Adrenal gland (tissue), 12 donors: Measurements from ENCODE around the gene PELI2. TPM values are rescaled to one million over a fixed set of nuclear protein-coding genes. Genes with fewer than 3 reads are reported as not detected.

ENCODE experiments used
- DNase-seq, 7 donors: peaks; one replicate each; pipeline ENCODE4 v3.0.0-alpha.2; 2019 to 2020
- H3K27ac ChIP-seq, 5 donors: fragments of 200-600 bp; sonication (generic) in 4 of 5; 1 replicate in 3 of 5; 2 replicates in 2 of 5; pipeline versions ENCODE4 v1.5.1 to v1.8.0; 2016 to 2020; ENCODE audit warnings: mild to moderate bottlenecking in 1 of 5
- H3K27me3 ChIP-seq: fragments of 200-600 bp; 2 replicates; pipeline ENCODE4 v1.8.0; 2021
- H3K36me3 ChIP-seq, 2 donors: fragments of 200-600 bp; replicated peaks in 1 of 2; 1 replicate in 1 of 2; 2 replicates in 1 of 2; pipeline versions ENCODE4 v1.5.1 to v1.8.0; 2018 to 2022
- H3K4me1 ChIP-seq, 2 donors: fragments of 200-600 bp; replicated peaks in 1 of 2; 1 replicate in 1 of 2; 2 replicates in 1 of 2; pipeline versions ENCODE4 v1.5.1 to v1.8.0; 2018 to 2021
- H3K4me3 ChIP-seq, 4 donors: fragments of 200-600 bp; sonication (generic) in 3 of 4; one replicate each; pipeline ENCODE4 v1.5.1; 2016 to 2018
- H3K9me3 ChIP-seq, 3 donors: fragments of 200-600 bp; sonication (generic) in 1 of 3; replicated peaks in 1 of 3; 1 replicate in 2 of 3; 2 replicates in 1 of 3; pipeline versions ENCODE4 v1.5.1 to v1.8.0; 2016 to 2021
- CTCF ChIP-seq, 6 experiments: fragments of 450-650 bp in 4 of 6; fragments of 200-600 bp in 2 of 6; sonication (generic) in 1 of 6; IDR thresholded peaks; 1 replicate in 5 of 6; 2 replicates in 1 of 6; pipeline versions ENCODE4 v1.5.1 to v1.8.0; 2016 to 2021; ENCODE audit warnings: antibody characterized with exemption in 6 of 6, mild to moderate bottlenecking in 2 of 6, moderate library complexity in 1 of 6
- POLR2A ChIP-seq, 2 donors: fragments of 450-650 bp; IDR thresholded peaks; one replicate each; pipeline ENCODE4 v1.6.1; 2017; ENCODE audit warnings: antibody characterized with exemption in 2 of 2, mild to moderate bottlenecking in 2 of 2, moderate library complexity in 1 of 2
- WGBS, 4 donors: extraction: QIAGEN DNeasy Blood & Tissue Kit in 2 of 4; methylation state at CpG; one replicate each; pipeline versions ENCODE4 v1.1.5 to v1.1.7; 2013 to 2017; 5-methylcytosine and 5-hydroxymethylcytosine counted together
- intact Hi-C, 2 donors: fragments of 100-400 bp; cut with DNase I; formaldehyde crosslinking; loops; one replicate each; pipeline versions ENCODE4 v1.14.1 to v1.15.0; 2022 to 2023
- polyA plus RNA-seq, 3 donors: library from polyadenylated mRNA; stranded (reverse); fragments of 200-250 nt in 2 of 3; fragments of 350-450 nt in 1 of 3; fragmentation: Illumina TruSeq in 1 of 3; extraction: RNeasy Lipid Tissue Mini Kit (QIAGEN cat#74804) in 1 of 3; gene quantifications; one replicate each; pipeline ENCODE4 v1.2.3, GENCODE V29; 2013 to 2014
- total RNA-seq, 9 donors: library from RNA; depleted of rRNA in 4 of 9; stranded (reverse); fragments of >200 nt in 4 of 9; fragments of 120-200 nt in 1 of 9; fragmentation: NEBNext Ultra II Directional in 1 of 9; extraction: Animal tissue kit (Norgen Biotek cat#: 25700) in 1 of 9; gene quantifications; one replicate each; pipeline versions ENCODE4 v1.1.0 to v1.2.4, GENCODE V29; 2013 to 2023
- donor health status: healthy with polysubstance abuse.
- donor health status: Bipolar disorder and iron deficiency.
- donor health status: DM: yes; HTN: yes; CAD: no.
- donor health status: DM: no; HTN: no; CAD: no.
- donor health status: DM: no; HTN: no; CAD: no.
- donor health status: DM: yes; HTN: yes; CAD: no.

PELI2 gene
- total and polyA plus RNA-seq, 12 donors: 1.4 to 14.1 (median 5.9) TPM

GRCh38 chr14:56247495-56248200 lies 129.4 kb downstream of the PELI2 start:
- H3K4me1 ChIP-seq: no peaks in the 10 kb centered on the region
- peak in 2 of 7 donors; percentile 15 to 18 for DNase-seq
- TF ChIP-seq POLR2A (IDR thresholded peaks at IDR 0.05): no peak
- TF ChIP-seq CTCF (IDR thresholded peaks at IDR 0.05): peak; percentile 12 to 61 (median 44)
- 61 to 76% (median 66%) methylated on average over 5 of the region's 5 CpGs for WGBS, 4 donors
- H3K9me3 ChIP-seq: no peaks in the 10 kb centered on the region
- H3K36me3 ChIP-seq: no peaks in the 10 kb centered on the region
- H3K27me3 ChIP-seq: no peaks in the 10 kb centered on the region
- no peak overlapping the region for H3K4me3 ChIP-seq
- intact Hi-C loops: no loop called here
- no peak overlapping the region for H3K27ac ChIP-seq

GRCh38 chr14:56248442-56248841 lies 130.2 kb downstream of the PELI2 start:
- H3K36me3 ChIP-seq: no peaks in the 10 kb centered on the region
- intact Hi-C loops: no loop called here
- 78 to 85% (median 82%) methylated on average over 5 of the region's 5 CpGs for WGBS, 4 donors
- no peaks in the 10 kb centered on the region for H3K27me3 ChIP-seq
- no peak for TF ChIP-seq POLR2A (IDR thresholded peaks at IDR 0.05)
- H3K4me3 ChIP-seq: no peak overlapping the region
- DNase-seq: no peak
- no peak overlapping the region for H3K27ac ChIP-seq
- no peaks in the 10 kb centered on the region for H3K4me1 ChIP-seq
- H3K9me3 ChIP-seq: no peaks in the 10 kb centered on the region

- no peak overlapping the region for H3K4me3 ChIP-seq
- H3K36me3 ChIP-seq: no peaks in the 10 kb centered on the region
- peaks cover 0 to 3% (median 0%) of the 10 kb centered on the region in 3 donors for H3K9me3 ChIP-seq
- intact Hi-C loops: no loop called here
- DNase-seq: no peak
- H3K27ac ChIP-seq: no peak overlapping the region
- TF ChIP-seq POLR2A (IDR thresholded peaks at IDR 0.05) (no peak), CTCF (IDR thresholded peaks at IDR 0.05) (no peak)
- 64 to 84% (median 80%) methylated on average over 4 of the region's 4 CpGs for WGBS, 4 donors
- no peaks in the 10 kb centered on the region for H3K4me1 ChIP-seq
- H3K27me3 ChIP-seq: no peaks in the 10 kb centered on the region
These were observed 142.8 kb downstream of the PELI2 start for GRCh38 chr14:56261046-56261445.

- TF ChIP-seq POLR2A (IDR thresholded peaks at IDR 0.05) (no peak), CTCF (IDR thresholded peaks at IDR 0.05) (no peak)
- intact Hi-C loops: no loop called here
- Histone ChIP-seq H3K9me3 (peaks cover 0 to 3% (median 0%) of the 10 kb centered on the region in 3 donors), H3K36me3 (no peaks in the 10 kb centered on the region), H3K27me3 (no peaks in the 10 kb centered on the region), H3K4me3 (no peak overlapping the region), H3K4me1 (no peaks in the 10 kb centered on the region), H3K27ac (no peak overlapping the region)
- WGBS, 4 donors: 85 to 91% (median 89%) methylated on average over 3 of the region's 3 CpGs
- DNase-seq: no peak
These were observed 144.3 kb downstream of the PELI2 start for GRCh38 chr14:56262530-56262929.

- Histone ChIP-seq H3K27me3 (no peaks in the 10 kb centered on the region), H3K36me3 (no peaks in the 10 kb centered on the region), H3K4me1 (no peaks in the 10 kb centered on the region), H3K27ac (no peak overlapping the region), H3K9me3 (no peaks in the 10 kb centered on the region), H3K4me3 (no peak overlapping the region)
- WGBS, 4 donors: 81 to 90% (median 89%) methylated on average over 2 of the region's 2 CpGs
- no peak for TF ChIP-seq CTCF (IDR thresholded peaks at IDR 0.05)
- TF ChIP-seq POLR2A (IDR thresholded peaks at IDR 0.05): no peak
- intact Hi-C loops: no loop called here
- no peak for DNase-seq
These were observed 149.8 kb downstream of the PELI2 start for GRCh38 chr14:56268039-56268438.
